ENCODE data around the gene PRPS1.

- TF ChIP-seq CTCF (conservative IDR thresholded peaks at IDR 0.05; ENCODE audit: low read depth in 2 of 2) (no peak), EZH2phosphoT487 (IDR thresholded peaks at IDR 0.05; ENCODE audit: unreplicated experiment) (no peak), JUNB (IDR thresholded peaks at IDR 0.05; ENCODE audit: unreplicated experiment) (no peak), POLR2AphosphoS5 (IDR thresholded peaks at IDR 0.05; ENCODE audit: low read depth) (no peak), CREB1 (CRISPR knock-in tag; IDR thresholded peaks at IDR 0.05; ENCODE audit: low read depth) (no peak), EZH2 (IDR thresholded peaks at IDR 0.05; ENCODE audit: low read depth, unreplicated experiment) (no peak), ETS1 (IDR thresholded peaks at IDR 0.05) (no peak), REST (IDR thresholded peaks at IDR 0.05; ENCODE audit: unreplicated experiment) (no peak), STAT1 (IDR thresholded peaks at IDR 0.05; ENCODE audit: unreplicated experiment) (no peak), ZNF331 (CRISPR knock-in tag; IDR thresholded peaks at IDR 0.05; ENCODE audit: low read depth) (no peak), ZNF114 (CRISPR knock-in tag; IDR thresholded peaks at IDR 0.05) (no peak)
Measured at GRCh38 chrX:107682256-107682655, 53.9 kb downstream of the PRPS1 start.
